MM.1S (cell line): ENCODE results near the gene CWC25.

Experiments used
- DNase-seq: peaks from one replicate; pipeline ENCODE4 v3.0.0-alpha.2; 2015
- H2AFZ ChIP-seq: fragments of 300-600 bp; sonication (generic); 2 replicates; pipeline ENCODE4 v1.6.0; 2016; ENCODE audit warnings: antibody characterized with exemption, low read length
- H3F3A ChIP-seq: fragments of 300-600 bp; sonication (generic); 2 replicates; pipeline ENCODE4 v1.6.1; 2016; ENCODE audit warnings: mild to moderate bottlenecking, antibody characterized with exemption, low read length, moderate library complexity, mixed read lengths; ENCODE audit not compliant: insufficient read depth
- H3K27ac ChIP-seq: fragments of 300-600 bp; sonication (generic); 2 replicates; pipeline ENCODE4 v1.5.1; 2016; ENCODE audit warnings: mild to moderate bottlenecking, low read length
- H3K27me3 ChIP-seq: fragments of 300-600 bp; sonication (generic); replicated peaks from 2 replicates; pipeline ENCODE4 v1.6.0; 2016; ENCODE audit warnings: low read length; ENCODE audit not compliant: insufficient read depth
- H3K36me3 ChIP-seq: fragments of 300-600 bp; sonication (generic); replicated peaks from 2 replicates; pipeline ENCODE4 v1.6.1; 2016; ENCODE audit warnings: mild to moderate bottlenecking, low read length, mixed read lengths; ENCODE audit not compliant: insufficient read depth
- H3K4me1 ChIP-seq: fragments of 300-600 bp; sonication (generic); 2 replicates; pipeline ENCODE4 v1.6.1; 2016; ENCODE audit warnings: low read length, mixed read lengths
- H3K4me2 ChIP-seq: fragments of 300-600 bp; sonication (generic); 2 replicates; pipeline ENCODE4 v1.6.0; 2016; ENCODE audit warnings: low read depth, low read length
- H3K4me3 ChIP-seq: fragments of 300-600 bp; sonication (generic); 2 replicates; pipeline ENCODE4 v1.5.1; 2016; ENCODE audit warnings: low read length, mixed read lengths
- H3K79me2 ChIP-seq: fragments of 300-600 bp; sonication (generic); 2 replicates; pipeline ENCODE4 v1.6.1; 2016; ENCODE audit warnings: mixed run types, low read length, mixed read lengths
- H3K9ac ChIP-seq: fragments of 300-600 bp; sonication (generic); 2 replicates; pipeline ENCODE4 v1.6.1; 2016; ENCODE audit warnings: low read length, mixed read lengths
- H3K9me2 ChIP-seq: fragments of 300-600 bp; sonication (generic); replicated peaks from 2 replicates; pipeline ENCODE4 v1.6.1; 2016; ENCODE audit warnings: mild to moderate bottlenecking, low read length, mixed read lengths; ENCODE audit not compliant: insufficient read depth
- H3K9me3 ChIP-seq: fragments of 300-600 bp; sonication (generic); replicated peaks from 2 replicates; pipeline ENCODE4 v1.6.1; 2016; ENCODE audit warnings: mild to moderate bottlenecking, low read length, mixed read lengths; ENCODE audit not compliant: insufficient read depth
- H4K20me1 ChIP-seq: fragments of 300-600 bp; sonication (generic); 2 replicates; pipeline ENCODE4 v1.6.1; 2016; ENCODE audit warnings: mild to moderate bottlenecking, low read length, moderate library complexity, mixed read lengths; ENCODE audit not compliant: insufficient read depth
- EZH2 ChIP-seq: fragments of 300-600 bp; sonication (generic); optimal IDR thresholded peaks from 2 replicates; pipeline ENCODE3; 2017; ENCODE audit warnings: low read depth, mild to moderate bottlenecking, antibody characterized with exemption, low read length, mixed read lengths
- EZH2phosphoT487 ChIP-seq: fragments of 300-600 bp; sonication (generic); IDR thresholded peaks from 2 replicates; pipeline ENCODE4 v1.6.1; 2018; ENCODE audit warnings: antibody characterized with exemption, low read length
- TF ChIP-seq, protein P1 (sequence below): fragments of 300-600 bp; sonication (generic); IDR thresholded peaks from 2 replicates; pipeline ENCODE4 v1.5.1; 2016; ENCODE audit warnings: antibody characterized with exemption, low read length, mixed read lengths

Gene CWC25

GRCh38 chr17:38753071-38753506 is 72.0 kb downstream of the CWC25 start:
- H3K4me1 ChIP-seq, result peaks cover 13% of the 10 kb centered on the region
- H3K4me3 ChIP-seq, result peak overlapping the region; percentile 93
- H3K9me2 ChIP-seq, result no peaks in the 10 kb centered on the region
- H2AFZ ChIP-seq, result peak overlapping the region; percentile 67
- TF ChIP-seq EZH2 (no peak), EZH2phosphoT487 (no peak)
- TF ChIP-seq, protein P1, sequence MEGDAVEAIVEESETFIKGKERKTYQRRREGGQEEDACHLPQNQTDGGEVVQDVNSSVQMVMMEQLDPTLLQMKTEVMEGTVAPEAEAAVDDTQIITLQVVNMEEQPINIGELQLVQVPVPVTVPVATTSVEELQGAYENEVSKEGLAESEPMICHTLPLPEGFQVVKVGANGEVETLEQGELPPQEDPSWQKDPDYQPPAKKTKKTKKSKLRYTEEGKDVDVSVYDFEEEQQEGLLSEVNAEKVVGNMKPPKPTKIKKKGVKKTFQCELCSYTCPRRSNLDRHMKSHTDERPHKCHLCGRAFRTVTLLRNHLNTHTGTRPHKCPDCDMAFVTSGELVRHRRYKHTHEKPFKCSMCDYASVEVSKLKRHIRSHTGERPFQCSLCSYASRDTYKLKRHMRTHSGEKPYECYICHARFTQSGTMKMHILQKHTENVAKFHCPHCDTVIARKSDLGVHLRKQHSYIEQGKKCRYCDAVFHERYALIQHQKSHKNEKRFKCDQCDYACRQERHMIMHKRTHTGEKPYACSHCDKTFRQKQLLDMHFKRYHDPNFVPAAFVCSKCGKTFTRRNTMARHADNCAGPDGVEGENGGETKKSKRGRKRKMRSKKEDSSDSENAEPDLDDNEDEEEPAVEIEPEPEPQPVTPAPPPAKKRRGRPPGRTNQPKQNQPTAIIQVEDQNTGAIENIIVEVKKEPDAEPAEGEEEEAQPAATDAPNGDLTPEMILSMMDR, result no peak
- H3K4me2 ChIP-seq, result peak overlapping the region; percentile 89
- H3K36me3 ChIP-seq, result no peaks in the 10 kb centered on the region; the same call in 1 of the 2 replicates
- H3K79me2 ChIP-seq, result peaks cover 44% of the 10 kb centered on the region
- no peaks in the 10 kb centered on the region for H4K20me1 ChIP-seq
- peaks cover 21% of the 10 kb centered on the region for H3F3A ChIP-seq
- DNase-seq, result no peak
- H3K27ac ChIP-seq, result peak overlapping the region; percentile 37; the same call in 1 of the 2 replicates
- H3K9ac ChIP-seq, result peak overlapping the region; percentile 91
- H3K27me3 ChIP-seq, result peaks cover 10% of the 10 kb centered on the region; the same call in 1 of the 2 replicates
- H3K9me3 ChIP-seq, result no peaks in the 10 kb centered on the region

- H3K27ac ChIP-seq, result peak within 1 kb of the TSS; percentile 96
- no peaks in the 10 kb centered on the region; the same call in 1 of the 2 replicates for H3K36me3 ChIP-seq
- no peaks in the 10 kb centered on the region for H4K20me1 ChIP-seq
- H3K79me2 ChIP-seq, result peaks cover 40% of the 10 kb centered on the region
- peaks cover 13% of the 10 kb centered on the region for H3K4me1 ChIP-seq
- TF ChIP-seq EZH2 (no peak), EZH2phosphoT487 (no peak)
- TF ChIP-seq, protein P1, result no peak
- H3F3A ChIP-seq, result peaks cover 21% of the 10 kb centered on the region
- peak within 1 kb of the TSS; percentile 88 for H2AFZ ChIP-seq
- H3K27me3 ChIP-seq, result peaks cover 10% of the 10 kb centered on the region; the same call in 1 of the 2 replicates
- H3K4me3 ChIP-seq, result peak within 1 kb of the TSS; percentile 93
- peak within 1 kb of the TSS; percentile 99 for H3K4me2 ChIP-seq
- H3K9ac ChIP-seq, result peak within 1 kb of the TSS; percentile 93
- H3K9me3 ChIP-seq, result no peaks in the 10 kb centered on the region
- H3K9me2 ChIP-seq, result no peaks in the 10 kb centered on the region
- DNase-seq, result peak; percentile 100
These were observed 72.6 kb downstream of the CWC25 start, which contains the start of gene PSMB3 for GRCh38 chr17:38752308-38753070. Gene PSMB3 (plus strand): TSS chr17:38752741. CDS start chr17:38752827, 86 bp downstream.

DNA sequence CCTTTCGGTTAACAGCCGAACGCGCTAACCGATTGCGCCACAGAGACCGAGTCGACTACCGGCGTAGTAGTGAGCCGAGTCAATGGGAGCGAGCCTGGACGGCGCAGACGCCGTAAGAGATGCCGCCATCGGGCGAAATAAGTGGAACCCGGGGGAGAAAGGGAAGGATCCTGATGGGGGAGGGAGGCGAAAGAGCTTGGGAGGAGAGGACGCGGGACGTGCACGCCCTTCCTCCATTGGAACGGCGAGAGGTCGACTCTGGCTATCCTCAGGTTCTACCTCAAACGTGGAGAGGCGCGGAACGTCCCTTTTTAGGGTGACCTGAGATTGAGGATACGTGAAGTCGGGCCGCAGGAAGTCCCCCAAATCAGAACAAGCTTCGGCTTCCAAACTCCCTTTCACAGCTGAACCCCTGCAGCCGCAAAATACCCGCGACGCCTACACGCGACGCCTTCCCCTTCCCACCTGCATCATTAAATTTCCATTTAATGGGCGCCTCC is 73.3 kb downstream of the CWC25 start:
- Histone ChIP-seq H3K9ac (peak overlapping the region; percentile 93), H3K9me3 (no peaks in the 10 kb centered on the region), H2AFZ (peak overlapping the region; percentile 88), H3K4me1 (peaks cover 17% of the 10 kb centered on the region), H3K27ac (peak overlapping the region; percentile 96), H4K20me1 (no peaks in the 10 kb centered on the region), H3K4me3 (peak overlapping the region; percentile 93), H3K27me3 (peaks cover 15% of the 10 kb centered on the region), H3F3A (peaks cover 21% of the 10 kb centered on the region), H3K36me3 (no peaks in the 10 kb centered on the region; the same call in 1 of the 2 replicates), H3K4me2 (peak overlapping the region; percentile 99), H3K79me2 (peaks cover 38% of the 10 kb centered on the region), H3K9me2 (no peaks in the 10 kb centered on the region)
- TF ChIP-seq EZH2 (no peak), EZH2phosphoT487 (no peak)
- TF ChIP-seq, protein P1, result no peak
- DNase-seq, result peak; percentile 84
